ENCODE measurements around the gene CCNY.
"Not testable (repeated sequence)": the region's sequence is repeated elsewhere in the genome, so short reads cannot be mapped to it uniquely, and the experiment has no call there.

CCNY gene

GRCh38 chr10:35334297-35334696, 2.0 kb upstream of the CCNY start:
- DNase-seq, result no peak

DNA sequence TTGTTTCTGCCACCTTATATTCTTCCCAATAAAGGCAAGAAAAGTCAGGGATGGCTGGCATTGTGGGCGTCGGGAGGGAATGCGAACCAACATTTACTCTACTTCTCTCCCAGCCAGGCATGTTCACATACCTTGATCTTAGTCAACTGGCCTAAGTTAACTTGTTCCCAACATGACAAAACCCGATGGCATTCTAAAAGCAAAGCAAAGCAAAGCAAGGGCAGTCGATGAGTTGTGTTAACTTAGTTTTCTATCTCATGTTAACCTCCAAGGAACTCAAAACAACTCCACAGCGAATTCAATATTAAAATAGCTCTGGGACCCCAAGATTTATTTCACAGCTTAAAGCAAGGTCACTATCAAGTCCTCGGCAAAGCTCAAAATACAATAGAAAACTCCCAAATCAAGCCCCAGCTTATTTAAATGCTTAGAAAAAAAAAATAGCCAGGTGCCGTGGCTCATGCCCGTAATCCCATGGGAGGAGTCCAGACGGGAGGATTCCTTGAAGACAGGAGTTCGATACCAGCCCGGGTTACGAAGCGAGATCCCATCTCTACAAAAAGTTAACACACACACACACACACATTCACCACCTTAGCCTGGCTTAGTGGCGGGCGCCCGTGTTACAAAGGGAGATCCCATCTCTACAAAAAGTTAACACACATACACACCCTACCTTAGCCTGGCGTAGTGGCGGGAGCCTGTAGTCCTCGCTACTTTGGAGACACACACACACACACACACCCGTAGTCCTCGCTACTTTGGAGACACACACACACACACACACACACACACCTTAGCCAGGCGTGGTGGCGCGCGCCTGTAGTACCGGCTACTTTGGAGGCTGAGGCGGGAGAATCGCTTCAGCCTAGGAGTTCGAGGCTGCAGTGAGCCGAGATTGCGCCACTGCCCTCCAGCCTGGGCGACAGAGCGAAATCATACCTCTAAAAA, 901 bp upstream of the CCNY start:
- no peak for DNase-seq

DNA sequence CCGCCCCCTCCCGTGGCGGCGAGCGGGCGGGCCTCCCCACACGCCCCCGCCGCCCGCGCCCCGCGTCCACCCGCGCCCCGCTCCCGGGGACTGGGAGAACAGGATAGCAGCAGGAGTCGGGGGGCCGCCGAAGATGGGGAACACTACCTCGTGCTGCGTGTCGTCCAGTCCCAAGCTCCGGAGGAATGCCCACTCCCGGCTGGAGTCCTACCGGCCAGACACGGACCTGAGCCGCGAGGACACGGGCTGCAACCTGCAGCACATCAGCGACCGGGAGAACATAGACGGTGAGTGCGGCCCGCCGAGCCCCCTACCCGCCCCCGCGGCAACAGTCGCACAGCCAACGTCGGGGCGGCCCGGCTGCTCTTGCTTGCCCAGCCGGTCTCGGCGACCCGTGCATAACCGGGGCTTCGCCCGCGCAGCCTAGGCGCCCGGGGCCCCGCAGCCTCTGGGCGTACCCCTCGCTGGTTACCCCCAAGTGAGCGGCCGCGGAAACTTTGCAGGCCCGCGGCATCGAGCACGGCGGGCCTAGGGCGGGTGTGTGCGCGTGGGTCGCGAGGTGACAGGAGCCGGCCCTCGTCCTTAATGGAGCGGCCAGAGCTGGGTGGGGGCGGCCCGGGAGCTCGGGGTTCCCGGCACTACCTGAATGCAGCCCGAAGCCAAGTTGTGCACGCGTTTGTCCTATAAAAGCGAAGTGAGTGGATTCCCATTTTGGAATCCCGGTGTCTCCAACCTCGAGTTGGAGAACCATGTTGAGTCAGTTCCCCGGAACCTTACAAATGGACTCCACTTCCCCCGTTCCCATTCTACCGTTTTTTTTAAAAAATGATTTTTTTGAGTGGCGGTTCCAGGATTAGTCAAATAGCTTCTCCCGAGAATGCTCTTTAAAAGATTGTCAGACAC, 863 bp downstream of the CCNY start:
- peak; percentile 22 for DNase-seq

- DNase-seq, result peak; percentile 68
These were observed 3.6 kb downstream of the CCNY start for GRCh38 chr10:35339942-35340341.

DNA sequence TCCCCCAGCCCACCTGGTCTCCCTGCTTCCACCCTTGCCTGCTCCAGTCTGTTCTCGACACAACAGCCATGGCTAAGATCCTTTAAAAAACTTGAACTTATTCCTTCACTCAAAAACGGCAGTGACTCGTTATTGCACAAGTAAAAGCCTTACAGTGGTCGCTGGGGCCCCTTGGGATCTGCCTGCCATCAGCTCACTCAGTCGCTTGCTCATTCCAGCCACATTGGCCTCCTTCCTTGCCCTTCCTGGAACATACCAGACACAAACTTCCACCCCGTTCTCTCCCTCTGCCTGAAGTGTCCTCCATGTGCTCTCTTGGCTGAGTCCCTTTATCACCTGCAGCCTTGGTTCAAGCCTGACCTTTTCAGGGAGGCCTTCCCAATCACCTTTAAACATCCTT, 4.7 kb downstream of the CCNY start:
- no peak for DNase-seq

DNA sequence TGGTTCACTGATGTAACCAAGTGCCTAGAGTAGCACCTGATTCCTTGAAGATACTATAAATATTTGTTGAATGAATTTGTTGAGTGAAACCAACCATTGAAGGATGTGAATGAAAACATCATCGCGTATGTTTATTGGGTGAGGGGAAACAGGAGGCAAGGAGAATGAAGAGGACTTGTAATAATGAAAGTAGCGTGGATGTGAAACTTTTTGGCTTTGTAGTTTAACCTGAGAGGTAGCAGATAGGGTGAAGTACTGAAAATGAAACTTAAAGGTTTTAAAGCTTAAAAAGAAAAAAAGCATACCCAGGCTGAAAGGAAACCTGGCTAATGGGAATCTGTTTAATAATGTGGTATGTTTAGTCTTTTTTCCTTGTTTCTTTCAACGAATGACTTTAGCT, 5.2 kb downstream of the CCNY start:
- DNase-seq, result no peak

DNA sequence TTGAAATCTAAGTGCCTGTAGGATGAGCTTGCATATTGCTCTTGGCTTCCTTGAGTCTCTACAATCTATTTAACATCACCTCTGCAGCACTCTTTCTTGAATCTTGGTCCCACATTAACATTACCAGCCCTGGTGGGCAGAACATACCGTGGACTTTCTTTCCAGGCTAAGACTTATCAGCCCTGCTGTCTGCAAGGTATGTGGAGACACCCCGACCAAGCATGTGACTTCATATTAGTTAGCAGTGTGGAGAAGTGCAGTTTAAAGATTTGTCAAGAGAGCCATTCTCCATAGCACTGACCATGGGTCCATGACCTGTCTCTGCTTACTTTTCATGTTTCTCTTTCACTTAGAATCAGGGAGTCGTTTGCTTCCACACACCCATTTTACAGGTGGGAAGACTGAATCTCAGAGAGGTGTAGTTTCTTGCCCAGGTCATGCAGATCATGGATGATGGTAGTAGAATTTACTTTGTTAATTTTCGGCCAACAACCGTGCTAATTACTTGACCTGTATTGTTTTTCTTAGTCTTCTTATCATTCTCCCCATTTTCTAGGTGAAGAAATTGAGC, 6.0 kb downstream of the CCNY start:
- no peak for DNase-seq

DNA sequence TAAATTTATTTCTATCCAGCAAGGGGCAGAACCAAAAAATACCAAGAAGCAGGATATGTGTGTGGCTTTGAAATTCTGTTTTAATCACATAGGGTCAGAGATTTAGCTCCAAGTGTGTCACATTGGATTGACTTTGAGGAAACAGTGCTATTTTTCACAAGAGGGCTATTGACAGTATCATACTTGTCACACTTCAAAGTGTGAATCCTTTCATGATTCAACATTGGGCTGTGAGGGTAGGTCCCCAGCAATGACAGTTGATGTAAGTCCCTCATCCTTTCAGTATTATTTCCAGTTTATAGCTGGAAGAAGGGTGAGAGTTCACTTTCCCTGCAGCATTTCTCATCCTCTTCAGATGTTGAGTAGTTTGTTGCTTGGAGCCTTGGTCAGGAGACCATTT, 7.4 kb downstream of the CCNY start:
- DNase-seq, result no peak

- DNase-seq, result no peak
These were observed 9.1 kb downstream of the CCNY start for GRCh38 chr10:35345383-35345742.

GRCh38 chr10:35346248-35346647, 9.9 kb downstream of the CCNY start:
- DNase-seq, result no peak

GRCh38 chr10:35347121-35347562, 10.8 kb downstream of the CCNY start:
- DNase-seq, result no peak

- DNase-seq, result no peak
These were observed 11.7 kb downstream of the CCNY start for GRCh38 chr10:35347899-35348608.

DNA sequence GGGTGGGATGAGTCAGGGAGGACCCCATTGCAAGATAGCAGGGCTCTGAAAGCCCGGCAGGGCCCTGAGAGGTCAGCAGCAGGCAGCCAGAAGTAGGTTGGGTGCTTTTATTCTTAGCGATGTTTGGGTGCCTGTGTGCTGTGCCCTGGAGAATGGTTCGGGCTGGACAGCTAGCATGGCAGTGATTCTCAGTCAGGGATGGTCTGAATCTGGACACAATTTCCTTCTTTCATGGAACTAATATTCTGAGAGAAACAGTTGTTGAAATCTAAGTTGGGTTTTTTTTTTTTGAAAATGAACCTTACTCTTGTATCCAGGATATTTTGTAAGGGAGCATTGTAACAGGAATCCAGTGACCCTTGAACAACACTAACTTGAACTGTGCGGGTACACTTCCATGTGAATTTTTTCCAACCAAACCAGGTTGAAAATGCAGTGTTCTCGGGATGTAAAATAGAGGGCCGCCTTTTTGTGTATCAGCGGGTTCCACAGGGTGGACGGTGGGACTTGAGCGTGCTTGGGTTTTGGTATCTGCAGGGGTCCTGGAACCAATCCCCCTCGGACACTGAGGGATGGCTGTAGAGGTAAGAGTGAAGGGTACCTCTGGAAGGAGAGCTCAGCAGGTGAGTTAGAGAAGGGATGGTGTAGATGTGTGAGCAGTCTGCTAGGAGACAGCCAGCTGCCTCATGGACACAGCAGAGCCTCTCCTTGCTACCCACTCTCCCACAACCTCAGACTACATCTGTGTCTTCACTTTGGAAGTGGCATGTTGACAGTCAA, 12.5 kb downstream of the CCNY start:
- no peak for DNase-seq

DNA sequence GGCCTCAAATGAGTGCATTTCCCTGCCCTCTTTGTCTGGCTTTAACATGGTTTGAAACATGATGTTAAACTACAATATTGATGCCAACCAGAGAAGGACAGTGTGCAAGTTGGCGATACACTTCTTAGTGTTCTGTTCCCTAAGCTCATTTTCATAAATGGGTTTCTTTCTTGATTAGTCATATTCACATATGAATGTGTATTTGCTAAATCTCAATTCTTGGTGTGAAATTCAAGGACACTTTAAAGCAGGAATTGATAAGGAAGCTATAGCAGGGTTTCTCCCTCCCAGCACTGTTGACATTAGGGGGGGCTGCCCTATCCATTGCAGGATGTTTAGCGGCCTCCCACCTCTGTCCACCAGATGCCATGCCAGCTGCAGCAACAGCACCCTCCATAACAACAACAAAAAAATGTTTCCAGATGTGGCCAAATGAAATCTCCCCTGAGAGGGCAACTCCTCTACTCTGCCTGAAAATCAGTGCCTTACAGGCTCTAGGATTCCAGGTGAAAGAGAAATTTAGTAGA, 13.1 kb downstream of the CCNY start:
- no peak for DNase-seq

DNA sequence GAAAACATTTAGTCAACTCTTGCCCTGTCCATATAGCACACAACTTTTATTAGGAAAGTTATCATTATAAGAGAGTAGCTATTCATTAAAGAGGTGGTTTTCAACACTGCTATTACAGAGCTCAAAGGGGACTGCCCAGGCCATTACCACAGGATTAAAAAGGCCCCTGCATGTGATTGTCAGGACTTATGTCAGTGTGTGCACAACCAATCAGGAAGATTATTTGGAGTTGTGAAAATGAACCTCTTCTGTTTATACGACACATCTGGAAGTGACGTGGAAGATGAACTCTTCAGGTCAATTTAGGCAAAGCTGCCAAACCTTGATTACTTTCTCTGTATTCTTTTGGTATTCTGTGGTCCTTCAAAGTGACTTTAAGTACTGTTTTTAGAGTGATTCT, 14.7 kb downstream of the CCNY start:
- peak; percentile 19 for DNase-seq

DNA sequence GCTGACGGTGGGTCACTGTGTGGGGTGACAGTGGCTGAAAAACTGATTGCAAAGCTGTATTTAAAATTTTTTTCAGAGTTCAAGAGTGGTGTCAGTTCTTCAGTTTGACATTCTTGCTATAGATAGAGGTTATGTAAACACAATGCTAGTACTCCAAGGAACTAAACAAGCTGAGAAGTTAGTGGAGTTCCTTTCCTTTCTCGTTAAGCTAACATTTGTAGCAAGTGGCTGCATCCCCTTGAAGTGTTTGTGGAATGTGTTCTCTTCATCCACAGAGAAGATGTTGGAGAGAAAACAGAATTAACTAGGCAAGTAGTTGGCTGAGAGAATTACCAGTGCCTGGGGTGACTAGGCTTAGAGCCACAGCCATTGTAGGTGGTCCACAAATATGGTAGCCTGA, 15.8 kb downstream of the CCNY start:
- no peak for DNase-seq

GRCh38 chr10:35352512-35352911, 16.2 kb downstream of the CCNY start:
- DNase-seq, result no peak

DNA sequence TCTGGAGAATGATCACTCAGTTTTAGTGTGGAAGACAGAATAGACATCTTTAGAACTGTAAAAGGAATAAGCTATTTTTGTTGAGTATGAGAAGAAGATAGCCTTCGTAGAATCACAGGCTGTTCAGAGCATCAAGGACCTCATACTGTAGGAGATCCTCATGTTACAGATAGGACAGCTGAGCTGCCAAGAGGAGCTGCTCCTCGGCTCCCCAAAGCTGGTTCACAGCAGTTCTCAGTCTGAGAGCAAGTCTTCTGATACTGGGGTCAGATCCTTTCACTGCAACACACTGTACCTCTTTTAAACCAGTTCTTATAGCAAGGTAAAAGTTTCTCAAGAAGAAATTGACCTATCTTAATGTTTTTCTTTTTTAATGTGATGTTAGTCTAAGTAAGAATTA, 17.1 kb downstream of the CCNY start:
- no peak for DNase-seq

DNA sequence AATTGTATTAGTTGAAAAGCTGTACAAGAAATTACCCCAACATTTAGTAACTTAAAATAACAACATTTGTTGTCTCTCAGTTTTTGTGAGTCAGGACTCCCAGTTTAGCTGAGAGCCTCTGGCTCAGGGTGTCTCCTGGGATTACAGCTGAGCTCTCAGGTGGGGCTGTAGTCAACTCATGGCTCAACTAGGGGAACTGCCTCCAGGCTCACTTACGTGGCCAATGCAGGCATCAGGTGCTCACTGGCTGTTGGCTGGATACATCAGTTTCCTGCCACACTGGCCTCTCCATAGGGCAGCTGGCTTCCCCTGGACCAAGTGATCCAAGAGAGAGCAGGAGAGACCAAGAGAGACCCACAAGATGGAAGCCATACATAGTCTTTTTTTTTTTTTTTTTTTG, 17.5 kb downstream of the CCNY start:
- no peak for DNase-seq

- not testable (repeated sequence) for DNase-seq
These were observed 17.9 kb downstream of the CCNY start for GRCh38 chr10:35354257-35354656.

DNA sequence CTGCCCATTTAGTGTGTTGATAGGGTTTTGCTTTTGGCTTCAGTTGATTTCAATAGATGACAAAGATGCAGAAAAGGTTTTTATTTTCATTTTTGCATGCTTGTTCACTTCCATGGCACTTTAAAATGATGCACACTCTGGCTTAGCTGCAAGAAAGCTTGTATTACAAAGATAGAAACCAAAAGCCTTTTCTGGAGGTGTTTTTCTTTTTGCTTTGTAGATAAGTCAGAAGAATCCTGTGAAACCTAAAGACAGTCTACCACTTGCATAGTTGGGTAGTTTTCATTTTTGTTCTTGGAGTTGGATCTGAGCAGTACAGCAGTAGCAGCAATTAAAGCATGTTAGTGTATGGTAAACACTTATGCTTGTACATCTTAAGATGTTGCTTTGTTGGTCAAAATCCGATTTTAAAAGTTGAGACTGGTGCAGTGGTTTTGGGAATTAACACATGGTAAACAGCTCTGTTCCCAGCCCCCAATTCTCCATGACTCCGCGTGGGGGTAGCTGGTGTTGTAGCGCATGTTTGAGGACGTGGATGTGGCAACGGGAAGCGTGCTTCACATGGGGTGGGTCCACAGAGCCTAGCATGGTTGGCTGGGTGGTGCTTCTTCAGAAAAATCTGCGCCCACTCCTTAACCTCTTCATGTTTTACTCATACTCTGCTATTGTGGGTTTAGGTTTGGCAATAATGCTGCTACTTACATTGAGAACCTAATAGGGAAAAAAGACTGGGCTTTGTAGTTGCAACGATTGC, 19.8 kb downstream of the CCNY start:
- DNase-seq, result no peak

Measured in HCEC 1CT (cell line).